Measurements from ENCODE around the gene LYSMD1.
"Not testable (repeated sequence)": the region's sequence is repeated elsewhere in the genome, so short reads cannot be mapped to it uniquely, and the experiment has no call there.

The LYSMD1 gene, protein sequence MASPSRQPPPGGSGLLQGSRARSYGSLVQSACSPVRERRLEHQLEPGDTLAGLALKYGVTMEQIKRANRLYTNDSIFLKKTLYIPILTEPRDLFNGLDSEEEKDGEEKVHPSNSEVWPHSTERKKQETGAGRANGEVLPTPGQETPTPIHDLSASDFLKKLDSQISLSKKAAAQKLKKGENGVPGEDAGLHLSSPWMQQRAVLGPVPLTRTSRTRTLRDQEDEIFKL

DNA sequence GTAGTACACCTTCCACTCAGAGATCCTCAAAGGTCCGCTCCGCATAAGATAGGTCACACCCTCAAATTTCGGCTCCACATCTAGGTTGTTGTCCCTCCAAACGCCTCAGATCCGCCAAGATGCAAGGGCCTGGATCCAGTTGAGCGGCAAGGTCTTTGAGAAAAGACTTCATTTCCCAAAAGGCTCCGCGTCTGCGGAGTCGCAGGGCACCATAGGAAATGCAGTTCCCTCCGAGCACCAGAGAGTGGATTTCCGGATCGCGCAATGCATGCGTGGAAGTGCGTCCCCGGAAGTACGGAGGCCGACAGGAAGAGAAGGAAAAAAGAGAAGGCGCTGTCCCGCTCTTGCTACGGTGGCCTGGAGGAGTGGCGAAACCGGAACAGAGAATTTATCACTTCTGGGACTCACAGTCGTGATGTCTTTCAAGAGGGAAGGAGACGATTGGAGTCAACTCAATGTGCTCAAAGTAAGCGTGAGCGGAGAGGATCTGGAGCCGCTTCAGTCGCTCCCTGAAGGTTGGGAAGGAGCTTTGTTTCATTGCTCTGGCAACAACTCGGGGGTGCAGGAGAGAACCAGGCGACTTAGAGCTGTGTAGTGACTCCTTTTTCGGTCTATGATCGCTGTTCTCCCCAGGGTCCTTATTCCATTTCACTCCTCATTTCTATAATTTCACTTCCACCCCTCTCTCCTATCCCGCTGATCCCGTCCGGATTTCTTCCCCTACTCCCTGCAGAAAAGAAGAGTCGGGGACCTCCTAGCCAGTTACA lies at the start of gene LYSMD1, which contains the start of gene SCNM1:
TSS of gene LYSMD1 (minus strand) at position 165 of the 767 bp plus-strand sequence. CDS start 644 bp downstream, outside the sequence.
TSS of gene SCNM1 (plus strand) at position 407 of the 767 bp plus-strand sequence. CDS start at position 416, 9 bp downstream.
- peak; percentile 93 for DNase-seq (ENCODE audit: low read depth)

DNA sequence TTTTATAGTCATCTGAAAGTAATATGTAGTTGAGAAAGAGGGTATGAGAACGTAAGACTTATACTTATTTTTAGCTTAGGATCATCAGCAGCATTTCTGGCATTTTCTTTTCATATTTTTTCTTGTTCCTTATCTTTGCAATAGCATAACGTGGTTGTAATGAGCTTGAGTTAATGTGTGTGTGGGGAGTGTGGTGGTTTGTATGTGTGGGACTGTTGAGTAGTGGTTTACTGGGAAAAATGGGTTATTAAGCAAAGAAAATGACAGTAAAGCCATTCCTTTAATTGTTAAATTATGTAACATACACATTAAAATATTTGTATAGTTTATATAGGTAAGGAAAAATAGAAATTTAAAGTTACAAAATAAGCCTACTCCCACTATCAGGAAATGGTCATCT lies 47.9 kb upstream of the LYSMD1 start:
- DNase-seq (ENCODE audit: low read depth) = no peak

DNA sequence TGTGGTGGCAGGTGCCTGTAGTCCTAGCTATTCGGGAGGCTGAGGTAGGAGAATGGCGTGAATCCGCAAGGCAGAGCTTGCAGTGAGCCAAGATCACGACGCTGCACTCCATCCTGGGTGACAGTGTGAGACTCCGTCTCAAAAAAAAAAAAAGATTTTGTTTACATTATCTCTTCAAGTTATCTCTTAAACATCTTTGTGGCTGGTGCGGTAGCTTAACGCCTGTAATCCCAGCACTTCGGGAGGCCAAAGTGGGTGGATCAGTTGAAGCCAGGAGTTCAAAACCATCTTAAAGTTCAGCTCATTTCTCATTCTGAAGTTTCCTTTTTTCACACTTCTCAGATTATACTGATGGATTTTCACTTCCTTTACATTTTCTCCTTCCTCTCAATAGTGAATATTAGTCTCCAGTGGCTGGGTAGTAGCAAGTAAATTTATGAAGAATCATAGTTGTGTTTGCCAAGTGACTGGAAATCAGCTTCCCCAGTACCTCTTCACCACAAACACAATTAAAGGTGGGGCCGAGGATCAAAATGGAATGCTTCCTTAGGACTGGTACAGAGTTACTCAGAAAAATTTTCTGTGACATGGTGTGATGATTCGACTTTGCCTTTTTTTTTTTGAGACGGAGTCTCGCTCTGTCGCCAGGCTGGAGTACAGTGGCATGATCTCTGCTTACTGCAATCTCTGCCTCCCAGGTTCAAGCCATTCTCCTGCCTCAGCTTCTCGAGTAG lies 46.4 kb upstream of the LYSMD1 start:
- DNase-seq (ENCODE audit: low read depth) = no peak

DNA sequence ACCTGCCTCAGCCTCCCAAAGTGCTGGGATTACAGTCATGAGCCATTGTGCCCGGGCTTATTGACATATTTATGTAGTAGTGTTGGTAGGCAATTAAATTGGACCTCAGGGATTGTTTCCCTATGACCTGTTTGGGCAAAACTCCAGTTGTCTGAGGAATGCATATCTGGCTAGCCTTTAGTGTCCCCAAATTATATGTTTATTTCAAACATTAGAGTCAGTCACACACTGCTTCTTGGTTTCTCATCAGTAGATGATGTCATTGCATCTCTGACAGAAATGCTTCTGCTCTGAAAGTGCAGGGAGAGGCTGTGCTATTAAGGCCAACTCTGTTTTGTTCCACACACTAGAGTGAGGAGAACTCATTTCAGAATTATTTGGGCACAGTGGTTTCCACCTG lies 45.1 kb upstream of the LYSMD1 start:
- no peak for DNase-seq (ENCODE audit: low read depth)

DNA sequence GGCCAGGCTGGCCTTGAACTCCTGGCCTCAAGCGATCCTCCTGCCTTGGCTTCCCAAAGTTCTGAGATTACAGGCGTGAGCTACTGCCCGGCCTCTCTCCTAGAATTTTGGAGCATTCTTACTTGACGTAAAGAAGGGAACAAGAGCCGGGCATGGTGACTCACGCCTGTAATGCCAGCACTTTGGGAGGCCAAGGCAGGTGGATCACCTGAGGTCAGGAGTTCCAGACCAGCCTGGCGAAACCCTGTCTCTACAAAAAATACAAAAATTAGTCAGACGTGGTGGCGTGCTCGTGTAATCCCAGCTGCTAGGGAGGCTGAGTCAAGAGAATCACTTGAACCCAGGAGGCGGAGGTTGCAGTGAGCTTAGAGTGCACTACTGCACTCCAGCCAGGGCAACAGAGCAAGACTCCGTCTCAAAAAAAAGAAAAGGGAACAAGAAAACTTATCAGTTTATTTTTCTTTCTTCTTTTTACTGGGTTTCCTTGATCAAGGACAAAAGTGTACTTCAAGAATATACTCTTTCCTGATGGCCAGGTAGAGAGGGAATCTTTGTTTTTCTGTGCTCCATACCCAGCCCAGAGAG lies 39.8 kb upstream of the LYSMD1 start:
- DNase-seq (ENCODE audit: low read depth) = not testable (repeated sequence)

DNA sequence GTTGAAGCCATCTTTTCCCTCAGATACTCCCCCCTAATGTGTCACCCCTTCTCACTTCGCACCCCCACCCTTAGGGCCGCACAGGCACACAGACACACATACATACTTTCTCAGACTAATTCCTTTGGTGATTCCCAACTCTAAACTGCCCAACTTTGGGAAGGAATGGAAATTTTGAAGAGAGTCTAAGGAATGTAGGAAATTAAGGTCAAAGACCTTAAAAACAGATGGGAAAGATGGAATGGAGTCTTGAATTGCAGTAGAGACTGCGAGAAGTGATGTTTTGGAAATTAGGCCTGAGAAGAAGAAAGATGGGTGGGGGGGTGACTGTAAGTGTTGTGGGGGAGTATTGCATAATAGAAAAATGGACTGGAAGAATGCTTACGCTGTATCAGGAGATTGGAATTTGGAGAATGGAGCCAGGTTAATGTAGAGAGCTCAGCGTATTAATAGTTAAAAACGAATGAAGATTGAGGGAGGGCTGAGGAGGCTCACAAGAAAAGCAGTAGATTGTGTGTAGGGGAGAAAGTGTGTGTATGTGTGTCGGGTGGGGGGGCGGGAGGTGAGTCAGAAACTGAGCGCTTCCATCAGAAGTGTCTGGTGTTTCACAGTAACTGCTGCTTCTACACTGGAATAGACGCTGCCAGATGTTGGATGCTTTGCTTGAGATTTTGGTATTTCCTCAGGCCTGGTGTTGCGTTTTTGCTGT lies 34.3 kb upstream of the LYSMD1 start:
- DNase-seq (ENCODE audit: low read depth) = no peak

DNA sequence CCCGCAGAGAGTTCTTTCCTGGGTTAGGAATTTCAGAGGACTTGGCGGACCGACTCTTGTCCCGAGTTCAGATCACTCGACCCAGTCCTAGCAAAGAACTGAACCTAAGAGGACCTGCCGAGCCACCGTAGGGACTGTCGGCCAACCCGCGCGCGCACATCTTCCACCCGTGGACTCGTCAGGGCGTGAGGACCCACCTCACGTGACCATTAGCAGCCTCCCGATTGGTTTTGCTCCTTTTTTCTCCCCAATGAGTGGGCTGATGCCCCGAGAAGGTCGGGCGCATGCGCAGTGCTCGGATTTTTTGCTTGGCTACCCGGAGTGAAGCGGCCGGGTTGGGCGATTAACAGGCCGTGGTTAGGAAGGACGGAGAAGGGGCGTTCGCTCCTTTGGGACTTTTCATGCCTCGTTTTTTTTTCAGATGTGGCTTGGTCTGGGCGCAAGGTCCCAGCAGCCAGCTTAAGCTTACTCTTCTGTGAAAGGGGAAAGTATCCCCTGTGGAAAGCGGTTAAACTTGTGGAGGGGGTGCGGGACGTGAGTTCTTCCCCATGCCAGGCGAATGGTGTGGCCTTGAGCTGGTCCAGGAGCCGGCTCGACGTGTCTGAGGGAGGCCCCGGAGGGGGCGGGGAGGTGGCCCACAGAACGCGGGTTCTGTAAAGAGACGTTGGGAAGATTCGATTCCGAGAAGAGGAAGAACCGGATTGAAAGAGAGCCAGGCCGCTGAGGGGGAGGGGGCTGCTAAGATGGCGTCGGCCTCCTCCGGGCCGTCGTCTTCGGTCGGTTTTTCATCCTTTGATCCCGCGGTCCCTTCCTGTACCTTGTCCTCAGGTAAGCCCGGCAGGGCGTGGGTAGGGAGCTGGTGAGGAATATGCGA lies 32.8 kb upstream of the LYSMD1 start, which contains the start of gene PIP5K1A:
TSS of gene PIP5K1A (plus strand) at position 299 of the 874 bp plus-strand sequence. CDS start at position 744, 445 bp downstream.
- DNase-seq (ENCODE audit: low read depth) = peak; percentile 98

DNA sequence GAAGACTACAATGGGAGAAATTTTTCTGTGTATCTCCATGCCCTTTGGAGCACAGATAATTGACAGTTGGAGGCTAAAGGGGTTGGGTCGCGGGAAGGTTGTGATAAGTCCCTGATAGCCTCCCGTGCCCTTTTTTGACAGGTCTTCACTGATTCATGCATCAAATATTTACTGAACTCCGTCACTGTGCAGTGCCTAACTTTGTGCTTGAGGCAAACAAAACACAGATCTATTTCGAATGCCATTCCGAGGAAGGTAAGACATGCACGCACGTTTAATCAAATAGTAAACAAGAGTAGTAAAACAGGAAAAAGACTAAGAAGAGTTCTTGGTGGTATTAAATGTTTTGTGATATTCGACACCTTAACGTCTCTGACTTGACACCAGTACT lies 32.2 kb upstream of the LYSMD1 start:
- no peak for DNase-seq (ENCODE audit: low read depth)

DNA sequence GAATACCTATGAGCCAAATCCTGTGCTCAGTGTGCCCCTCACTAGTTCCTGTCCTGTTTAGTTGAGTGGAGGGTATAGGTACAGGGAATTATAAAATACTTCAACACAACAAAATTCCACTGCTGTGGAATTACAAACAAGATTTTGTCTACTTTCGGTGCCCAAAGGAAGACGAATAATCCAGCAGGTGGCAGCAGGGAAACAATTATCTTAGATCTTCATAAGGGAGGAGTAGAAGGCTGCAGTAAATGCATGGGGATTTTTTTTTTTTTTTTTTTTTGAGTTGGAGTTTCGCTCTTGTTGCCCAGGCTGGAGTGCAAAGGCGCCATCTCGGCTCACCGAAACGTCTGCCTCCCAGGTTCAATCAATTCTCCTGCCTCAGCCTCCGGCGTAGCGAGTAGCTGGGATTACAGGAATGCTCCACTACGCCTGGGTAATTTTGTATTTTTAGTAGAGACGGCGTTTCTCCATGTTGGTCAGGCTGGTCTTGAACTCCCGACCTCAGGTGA lies 30.6 kb upstream of the LYSMD1 start:
- peak; percentile 47 for DNase-seq (ENCODE audit: low read depth)

DNA sequence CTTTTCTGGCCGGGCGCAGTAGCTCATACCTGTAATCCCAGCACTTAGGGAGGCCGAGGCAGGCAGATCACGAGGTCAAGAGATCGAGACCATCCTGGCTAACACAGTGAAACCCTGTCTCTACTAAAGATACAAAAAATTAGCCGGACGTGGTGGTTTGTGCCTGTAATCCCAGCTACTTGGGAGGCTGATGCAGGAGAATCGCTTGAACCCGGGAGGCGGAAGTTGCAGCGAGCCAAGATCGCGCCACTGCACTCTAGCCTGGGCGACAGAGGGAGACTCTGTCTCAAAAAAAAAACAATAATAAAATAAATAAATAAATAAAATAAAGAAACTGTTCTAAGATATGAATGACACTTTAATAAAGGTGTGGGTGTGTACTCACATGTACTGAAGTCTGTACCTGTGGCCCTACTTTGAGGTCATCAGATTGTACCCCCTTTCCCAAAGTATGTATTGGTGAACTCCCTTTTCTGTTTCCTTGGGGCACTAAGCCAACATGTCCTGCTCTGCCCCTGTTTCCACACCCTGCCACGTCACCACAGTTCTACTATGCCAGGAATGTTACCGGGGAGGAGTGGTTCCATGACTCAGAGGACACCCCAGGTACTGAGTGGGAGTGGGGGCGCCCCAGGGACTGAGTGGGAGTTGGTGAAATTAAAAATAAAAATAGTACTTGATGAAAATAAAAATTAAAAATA lies 29.3 kb upstream of the LYSMD1 start:
- DNase-seq (ENCODE audit: low read depth) = peak; percentile 24

DNA sequence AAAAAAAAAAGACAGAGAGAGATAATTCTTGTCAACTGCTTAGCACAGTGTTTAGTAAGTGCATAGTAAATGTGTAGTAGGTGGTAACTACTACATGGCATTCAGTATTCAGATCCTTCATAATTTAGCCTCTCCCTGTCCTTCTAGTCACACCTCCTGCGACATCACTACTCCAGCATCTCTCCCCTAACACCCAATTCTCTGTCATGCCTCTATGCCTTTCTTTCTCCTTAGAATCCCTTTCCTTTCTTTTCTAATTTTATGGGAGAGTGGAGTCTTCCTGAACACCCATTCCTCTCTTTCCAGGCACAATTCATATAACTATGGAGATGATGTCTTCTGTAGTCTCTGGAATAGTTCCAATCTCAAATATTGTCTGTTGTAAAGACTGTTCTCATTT lies 28.2 kb upstream of the LYSMD1 start:
- DNase-seq (ENCODE audit: low read depth) = no peak

DNA sequence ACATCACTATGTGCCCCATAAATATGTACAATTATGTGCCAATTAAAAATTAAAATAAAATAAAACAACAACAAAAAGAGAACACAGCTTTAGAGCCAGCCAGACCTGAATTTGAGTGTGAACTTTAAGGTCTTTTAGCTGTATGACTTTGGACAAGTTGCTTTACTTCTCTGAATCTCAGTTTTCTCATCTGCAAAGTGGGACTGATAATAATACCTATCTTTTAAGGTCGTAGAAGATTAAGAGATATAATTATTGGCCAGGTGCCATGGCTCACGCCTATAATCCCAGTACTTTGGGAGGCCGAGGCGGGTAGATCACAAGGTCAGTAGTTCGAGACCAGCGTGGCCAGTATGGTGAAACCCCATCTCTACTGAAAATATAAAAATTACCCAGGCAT lies 27.6 kb upstream of the LYSMD1 start:
- DNase-seq (ENCODE audit: low read depth) = no peak

DNA sequence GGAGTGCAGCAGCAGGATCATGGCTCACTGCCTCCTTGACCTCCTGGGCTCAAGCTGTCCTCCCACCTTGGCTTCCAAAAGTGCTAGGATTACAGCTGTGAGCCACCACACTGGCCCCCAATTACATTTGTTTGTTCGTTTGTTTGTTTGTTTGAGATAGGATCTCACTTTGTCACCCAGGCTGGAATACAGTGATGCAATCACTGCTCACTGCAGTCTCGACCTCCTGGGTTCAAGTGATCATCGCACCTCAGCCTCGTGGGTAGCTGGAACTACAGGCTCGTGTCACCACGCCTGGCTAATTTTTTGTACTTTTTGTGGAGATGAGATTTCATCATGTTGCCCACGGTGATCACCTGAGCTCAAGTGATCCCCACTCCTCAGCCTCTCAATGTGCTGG lies 26.3 kb upstream of the LYSMD1 start:
- no peak for DNase-seq (ENCODE audit: low read depth)

DNA sequence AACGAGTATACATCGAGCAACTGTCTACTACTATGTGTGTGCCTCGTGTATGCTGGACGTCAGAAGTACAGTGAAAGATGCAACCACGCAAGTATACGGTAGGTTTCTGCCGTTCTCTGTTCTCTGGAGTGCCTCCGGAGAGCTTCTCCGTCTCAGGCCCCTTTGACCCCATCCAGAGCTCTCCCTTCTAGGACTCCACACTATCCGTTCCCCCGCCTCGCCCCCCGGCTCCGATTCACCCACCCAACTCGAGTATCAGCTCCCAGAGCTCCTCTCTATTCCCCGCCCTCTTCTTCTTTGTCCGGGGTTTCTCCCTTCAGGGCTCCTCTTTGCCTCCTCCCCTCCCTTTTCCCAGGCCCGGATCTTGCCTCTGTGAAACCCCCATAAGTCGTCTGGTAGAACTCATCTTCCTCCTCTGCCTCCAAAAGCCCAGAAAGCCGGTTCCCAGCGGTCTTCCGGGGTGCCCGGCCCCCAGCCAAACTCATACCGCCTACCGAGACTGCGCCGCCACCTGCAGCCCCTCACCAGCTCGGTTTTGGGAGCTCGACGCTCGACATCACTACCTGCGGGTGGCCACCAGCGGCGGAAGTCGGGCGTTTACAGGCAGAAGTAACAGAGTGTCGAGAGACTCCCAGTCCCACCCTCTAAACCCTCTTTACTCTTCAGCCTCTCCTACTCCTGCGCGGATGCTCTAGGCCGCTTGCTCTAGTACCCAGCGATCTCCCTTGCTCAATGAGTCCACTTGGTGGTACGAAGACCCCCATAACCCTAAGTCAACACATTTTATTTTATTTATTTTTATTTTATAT lies 24.1 kb upstream of the LYSMD1 start, which contains the start of gene VPS72:
TSS of gene VPS72 (minus strand) at position 561 of the 809 bp plus-strand sequence. CDS start at position 485, 76 bp downstream.
- peak; percentile 77 for DNase-seq (ENCODE audit: low read depth)

DNA sequence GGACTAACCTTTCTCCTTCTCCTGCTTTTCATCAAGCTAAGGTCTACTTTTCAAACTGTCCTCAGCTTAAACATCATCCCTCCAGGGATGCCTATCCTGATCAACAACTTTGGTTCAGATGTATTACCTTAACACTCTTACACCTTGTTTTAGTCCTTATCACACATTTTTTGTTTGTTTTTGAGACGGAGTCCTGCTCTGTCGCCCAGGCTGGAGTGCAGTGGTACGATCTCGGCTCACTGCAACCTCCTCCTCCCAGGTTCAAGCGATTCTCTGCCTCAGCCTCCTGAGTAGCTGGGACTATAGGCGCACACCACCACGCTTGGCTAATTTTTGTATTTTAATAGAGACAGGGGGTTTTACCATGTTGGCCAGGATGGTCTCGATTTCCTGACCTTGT lies 23.0 kb upstream of the LYSMD1 start:
- DNase-seq (ENCODE audit: low read depth) = not testable (repeated sequence)

DNA sequence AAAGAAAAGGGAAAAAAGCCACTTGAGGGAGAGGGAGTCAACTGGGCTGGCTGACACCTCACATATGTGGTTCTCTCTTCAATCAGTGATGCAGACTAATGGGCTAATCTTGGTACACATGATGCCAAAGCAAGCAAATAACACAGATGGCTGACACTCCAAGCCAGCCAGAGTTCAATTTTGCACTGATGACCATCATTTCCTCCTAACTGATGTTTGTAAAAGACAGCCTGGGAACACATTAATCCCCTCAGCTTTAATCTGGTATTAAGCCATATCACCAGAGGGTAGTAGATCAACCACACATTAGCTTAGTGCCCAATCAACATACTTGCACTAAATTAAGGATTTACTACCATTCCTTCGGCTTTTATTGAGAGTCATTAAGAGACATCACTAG lies 21.5 kb upstream of the LYSMD1 start:
- DNase-seq (ENCODE audit: low read depth) = no peak

DNA sequence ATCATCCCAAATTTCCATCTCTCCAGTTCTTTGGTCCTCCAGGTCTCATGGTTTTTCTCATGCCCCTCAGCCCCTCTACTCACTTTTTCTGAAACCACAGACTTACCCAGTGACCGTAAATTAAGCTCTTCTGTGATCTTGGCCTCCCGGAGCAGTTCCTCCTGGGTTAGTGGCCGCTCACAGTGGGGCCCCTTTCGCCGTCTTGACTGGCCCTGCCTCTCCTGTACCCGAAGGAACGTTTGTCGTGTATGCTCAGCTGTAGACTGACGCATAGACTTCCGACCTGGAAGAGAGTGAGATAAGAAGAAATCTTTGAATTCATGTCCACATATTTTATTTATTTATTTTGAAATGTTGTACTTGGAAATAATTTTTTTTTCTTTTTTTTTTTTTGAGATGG lies 18.5 kb upstream of the LYSMD1 start:
- no peak for DNase-seq (ENCODE audit: low read depth)

DNA sequence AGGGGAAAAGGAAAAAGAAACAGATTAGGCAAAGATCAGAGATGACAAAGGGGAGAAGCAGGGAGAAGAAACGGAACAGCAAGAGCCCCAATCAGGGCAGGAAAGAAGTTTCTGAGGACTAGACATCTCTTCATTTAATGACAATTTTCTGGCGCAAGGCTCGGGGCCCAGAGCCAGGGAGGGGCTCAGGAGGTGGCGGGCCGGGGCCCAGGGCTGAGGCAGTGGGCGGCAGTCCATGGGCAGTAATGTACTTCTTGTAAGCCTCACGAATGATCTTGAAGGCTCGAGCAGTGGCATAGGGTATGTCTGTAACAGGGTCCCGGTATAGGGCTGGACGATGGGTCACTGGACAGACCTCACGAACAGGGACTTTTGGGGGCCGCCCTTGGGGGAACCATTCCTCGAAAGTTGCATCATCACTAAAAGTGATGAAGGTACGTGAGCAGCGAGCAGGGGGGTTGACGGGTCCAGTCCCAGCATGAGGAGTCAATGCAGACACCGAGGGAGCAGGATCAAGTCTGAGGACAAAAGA lies 10.9 kb upstream of the LYSMD1 start:
- DNase-seq (ENCODE audit: low read depth) = no peak

DNA sequence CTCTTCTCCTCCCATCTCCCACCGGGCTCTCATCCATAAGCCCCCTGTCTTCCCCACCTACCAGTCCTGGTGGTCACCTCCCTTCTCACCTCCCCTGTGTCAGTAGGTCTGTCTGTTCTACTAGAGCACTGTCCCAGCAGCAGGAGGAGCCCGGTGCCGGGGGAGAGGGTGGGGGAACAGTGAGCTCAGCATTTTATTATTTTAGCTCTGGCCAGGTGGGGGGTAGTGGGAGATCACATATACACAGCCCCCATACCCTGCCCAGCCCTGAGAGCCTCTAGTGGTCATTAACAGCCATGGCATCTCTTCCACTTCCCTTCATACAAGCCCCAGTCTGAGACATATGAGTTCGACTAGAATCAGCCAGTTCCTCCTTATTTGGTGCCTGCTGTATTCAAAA lies 10.2 kb upstream of the LYSMD1 start, which contains the start of gene TMOD4:
TSS of gene TMOD4 (minus strand) at position 119 of the 400 bp plus-strand sequence. CDS start 1,106 bp downstream, outside the sequence.
- DNase-seq (ENCODE audit: low read depth) = no peak

Data from stimulated activated CD4-positive, alpha-beta T cell treated with anti-CD3 and anti-CD28 coated beads, Interleukin-2, amount 100 ng/mL, for 4 hours (primary cell).